CD8-positive, alpha-beta memory T cell (primary cell): ENCODE results near the gene ORMDL3. TPM values are rescaled to one million over a fixed set of nuclear protein-coding genes. Genes with fewer than 3 reads are reported as not detected.

Experiments
- CTCF ChIA-PET: fragments of 350-600 bp; sonication (Branson Sonifier 250); formaldehyde crosslinking; loops from one replicate; lab custom pipeline; 2021; ENCODE audit warnings: antibody characterized with exemption; lab: Charles Lee
- POLR2A ChIA-PET: fragments of 350-600 bp; sonication (Branson Sonifier 250); formaldehyde crosslinking; loops from one replicate; lab custom pipeline; 2021; ENCODE audit warnings: antibody characterized with exemption; lab: Charles Lee
- DNase-seq, 5 donors: peaks; one replicate each; pipeline versions ENCODE4 v3.0.0 to v3.0.0-alpha.2; 2020 to 2022; ENCODE audit warnings: mixed read lengths in 1 of 5
- H3K27ac ChIP-seq: one replicate; pipeline ENCODE4 v1.7.0; 2013; ENCODE audit warnings: low read depth, mild to moderate bottlenecking, low read length, moderate library complexity
- H3K27me3 ChIP-seq: 2 replicates; pipeline ENCODE4 v1.7.0; 2013; ENCODE audit warnings: low read length, mild to moderate bottlenecking; ENCODE audit not compliant: insufficient read depth, poor library complexity, severe bottlenecking
- H3K36me3 ChIP-seq: 2 replicates; pipeline ENCODE4 v1.7.0; 2013; ENCODE audit warnings: mild to moderate bottlenecking, low read length, moderate library complexity; ENCODE audit not compliant: insufficient read depth
- H3K4me1 ChIP-seq: 2 replicates; pipeline ENCODE4 v1.7.0; 2013; ENCODE audit warnings: mild to moderate bottlenecking, low read length, moderate library complexity; ENCODE audit not compliant: insufficient read depth
- H3K4me3 ChIP-seq: 2 replicates; pipeline ENCODE4 v1.7.0; 2013; ENCODE audit warnings: mild to moderate bottlenecking, low read length
- H3K9me3 ChIP-seq: 2 replicates; pipeline ENCODE4 v1.7.0; 2013; ENCODE audit warnings: mild to moderate bottlenecking, low read length
- H3K27ac Mint-ChIP-seq, 8 donors: one replicate each; pipeline ENCODE4 v1.8.0; 2020 to 2021; ENCODE audit warnings: mixed read lengths in 8 of 8, mild to moderate bottlenecking in 6 of 8, inconsistent platforms in 3 of 8, moderate library complexity in 3 of 8
- H3K27me3 Mint-ChIP-seq, 2 donors: one replicate each; pipeline ENCODE4 v1.8.0; 2020 to 2021; ENCODE audit warnings: mixed read lengths in 2 of 2, mild to moderate bottlenecking in 1 of 2, moderate library complexity in 1 of 2
- H3K36me3 Mint-ChIP-seq, 3 donors: one replicate each; pipeline ENCODE4 v1.8.0; 2020 to 2021; ENCODE audit warnings: mixed read lengths in 3 of 3, inconsistent platforms in 1 of 3, mild to moderate bottlenecking in 1 of 3
- H3K4me1 Mint-ChIP-seq, 3 donors: one replicate each; pipeline ENCODE4 v1.8.0; 2020 to 2021; ENCODE audit warnings: mixed read lengths in 3 of 3, inconsistent platforms in 1 of 3, mild to moderate bottlenecking in 1 of 3
- H3K4me3 Mint-ChIP-seq, 7 donors: one replicate each; pipeline ENCODE4 v1.8.0; 2020 to 2021; ENCODE audit warnings: mixed read lengths in 7 of 7, mild to moderate bottlenecking in 6 of 7, moderate library complexity in 4 of 7, inconsistent platforms in 2 of 7
- H3K9me3 Mint-ChIP-seq, 5 donors: one replicate each; pipeline ENCODE4 v1.8.0; 2020 to 2022; ENCODE audit warnings: mixed read lengths in 5 of 5, mild to moderate bottlenecking in 3 of 5, moderate library complexity in 2 of 5, inconsistent platforms in 1 of 5
- polyA plus RNA-seq: library from polyadenylated mRNA; unstranded; fragments of 300-500 nt; fragmentation: Illumina TruSeq; gene quantifications from one replicate; pipeline ENCODE4 v1.2.3, GENCODE V29; 2021
- total RNA-seq, 2 experiments: library from RNA; stranded (reverse); gene quantifications; one replicate each; pipeline ENCODE4 v1.2.3, GENCODE V29; 2021

Gene ORMDL3
- total and polyA plus RNA-seq, 3 experiments from 2014 or later, result 73.6 to 217 (median 76.4) TPM

DNA sequence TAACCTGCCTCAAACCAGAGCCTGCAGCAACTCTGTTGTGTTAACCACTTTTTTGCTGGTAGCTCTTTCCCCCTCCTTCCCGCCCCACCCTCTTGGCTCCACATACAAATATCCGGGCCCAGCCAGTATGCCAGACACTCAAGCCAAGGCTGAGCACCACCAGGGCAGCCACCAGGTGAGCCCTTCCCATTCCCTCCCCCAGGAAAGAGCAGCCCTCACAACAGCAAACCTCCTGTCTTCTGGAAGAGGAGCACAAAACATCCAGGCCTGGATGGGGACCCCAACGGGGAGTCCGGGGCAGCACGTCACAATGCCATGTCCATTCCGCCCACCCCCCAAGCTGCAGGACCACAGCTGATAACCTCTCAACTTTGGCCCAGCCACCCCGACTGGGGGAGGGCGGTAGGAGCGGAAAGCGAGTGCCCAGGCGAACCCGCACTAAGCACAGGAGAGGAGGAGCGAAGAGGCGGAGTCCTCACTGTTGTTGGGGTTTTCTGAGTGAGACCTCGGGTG is 757 bp downstream of the ORMDL3 start:
- CTCF ChIA-PET, result interaction anchor here (1.0 to 2.3 kb wide), 5 partner anchors 30 to 172 kb away, joined by 3 to 10 read pairs (median 4); partner anchors contain the start of genes IKZF3 and PSMD3
- Histone ChIP-seq H3K9me3 (no peaks in the 10 kb centered on the region), H3K4me3 (peak overlapping the region; percentile 71), H3K27me3 (no peaks in the 10 kb centered on the region), H3K4me1 (peaks cover 52% of the 10 kb centered on the region), H3K36me3 (peaks cover 22% of the 10 kb centered on the region), H3K27ac (peak overlapping the region; percentile 57)
- H3K4me1 Mint-ChIP-seq, result peaks cover 46 to 63% (median 53%) of the 10 kb centered on the region in 3 donors
- POLR2A ChIA-PET, result interaction anchor here (0.6 to 1.9 kb wide), 7 partner anchors 54 to 1055 kb away, joined by 3 to 13 read pairs (median 3); partner anchors contain the start of genes MED24, PGAP3 and PSMD3
- DNase-seq, result peak; percentile 37 to 81 (median 53)
- H3K9me3 Mint-ChIP-seq, result no peaks in the 10 kb centered on the region
- peak overlapping the region; percentile 90 to 98 (median 94) for H3K27ac Mint-ChIP-seq
- peaks cover 0 to 43% (median 5%) of the 10 kb centered on the region in 3 donors for H3K36me3 Mint-ChIP-seq
- H3K4me3 Mint-ChIP-seq, result peak overlapping the region; percentile 85 to 96 (median 92)
- no peaks in the 10 kb centered on the region for H3K27me3 Mint-ChIP-seq

DNA sequence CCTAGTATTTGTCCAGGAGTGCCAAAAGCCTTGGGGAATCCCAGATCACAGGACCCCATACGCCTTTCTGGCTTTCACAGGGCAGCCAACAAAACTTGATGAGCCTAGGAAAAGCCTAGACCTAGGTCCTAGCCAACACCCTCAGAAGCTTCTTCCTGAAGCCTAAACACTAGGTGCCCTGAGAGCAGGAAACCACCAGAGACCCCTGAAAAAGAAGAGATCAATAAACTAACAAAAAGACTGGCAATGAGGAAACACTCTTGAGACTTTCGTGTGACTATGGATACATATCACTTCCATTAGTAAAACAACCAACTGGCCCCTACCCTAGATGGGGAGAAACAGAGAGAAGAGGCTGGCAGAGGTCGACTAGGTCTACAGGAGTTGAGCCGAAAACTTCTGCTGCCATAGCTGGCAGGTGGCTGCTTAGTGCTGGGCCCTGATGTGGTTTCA is 1.2 kb downstream of the ORMDL3 start:
- H3K27ac Mint-ChIP-seq, result peak overlapping the region; percentile 90 to 98 (median 94)
- CTCF ChIA-PET, result interaction anchor here (1.2 to 2.3 kb wide), 6 partner anchors 24 to 196 kb away, joined by 3 to 10 read pairs (median 4); partner anchors contain the start of genes IKZF3 and MIEN1
- H3K4me3 Mint-ChIP-seq, result peak overlapping the region; percentile 85 to 96 (median 92)
- no peaks in the 10 kb centered on the region for H3K27me3 Mint-ChIP-seq
- Histone ChIP-seq H3K27me3 (no peaks in the 10 kb centered on the region), H3K36me3 (peaks cover 24% of the 10 kb centered on the region), H3K4me3 (peak overlapping the region; percentile 71), H3K9me3 (no peaks in the 10 kb centered on the region), H3K4me1 (peaks cover 57% of the 10 kb centered on the region), H3K27ac (peak overlapping the region; percentile 57)
- H3K9me3 Mint-ChIP-seq, result no peaks in the 10 kb centered on the region
- peak in 1 of 5 donors; percentile 67 for DNase-seq
- POLR2A ChIA-PET, result interaction anchor here (0.6 to 1.9 kb wide), 8 partner anchors 54 to 1055 kb away, joined by 3 to 13 read pairs (median 3); partner anchors contain the start of genes MED24, PGAP3 and PSMD3
- peaks cover 0 to 48% (median 5%) of the 10 kb centered on the region in 3 donors for H3K36me3 Mint-ChIP-seq
- H3K4me1 Mint-ChIP-seq, result peaks cover 51 to 68% (median 58%) of the 10 kb centered on the region in 3 donors

DNA sequence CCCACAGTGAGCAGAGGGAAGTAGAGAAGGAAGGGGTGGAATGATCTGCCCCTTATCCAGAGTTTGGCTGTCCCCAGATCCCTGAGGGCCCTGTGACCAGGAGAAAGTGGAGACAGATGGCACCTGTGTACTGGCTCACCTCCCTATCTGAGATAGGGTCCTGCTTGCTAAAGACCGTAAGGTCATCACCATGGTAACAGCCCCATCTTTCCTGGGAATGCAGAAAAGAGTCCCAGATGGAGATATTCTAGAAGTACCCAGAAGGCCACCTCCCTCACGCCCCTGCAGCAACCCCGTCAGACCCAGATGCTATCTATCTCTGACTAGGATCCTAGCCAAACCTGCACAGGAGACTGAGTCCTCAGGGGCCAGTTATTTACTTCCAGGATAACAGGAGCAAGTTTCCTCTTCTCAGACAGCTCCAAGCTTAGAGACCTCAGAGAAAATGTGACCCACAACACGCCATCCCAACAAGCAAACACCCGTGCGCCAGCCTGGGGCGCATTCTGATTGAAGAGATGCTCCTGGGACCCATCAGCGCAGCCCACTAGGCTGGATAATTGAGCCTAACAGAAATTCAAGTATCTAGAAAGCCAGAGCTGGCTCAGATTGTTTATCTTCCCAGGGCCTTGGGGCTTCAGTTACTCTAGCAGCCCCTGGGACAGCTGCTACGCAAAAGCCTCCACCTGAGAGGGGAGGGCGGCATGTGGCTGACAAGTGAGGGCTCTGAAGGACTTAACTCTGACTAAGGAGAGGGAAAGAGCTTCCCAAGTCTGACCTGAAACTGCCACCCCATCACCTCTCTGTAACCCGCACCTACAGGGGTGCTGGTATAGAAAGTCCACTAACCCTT is 1.9 kb downstream of the ORMDL3 start:
- Histone ChIP-seq H3K27ac (peak overlapping the region; percentile 57), H3K9me3 (no peaks in the 10 kb centered on the region), H3K4me1 (peaks cover 64% of the 10 kb centered on the region), H3K4me3 (peak overlapping the region; percentile 71), H3K36me3 (peaks cover 24% of the 10 kb centered on the region), H3K27me3 (no peaks in the 10 kb centered on the region)
- Mint-ChIP-seq H3K36me3 (peaks cover 0 to 55% (median 5%) of the 10 kb centered on the region in 3 donors), H3K27me3 (no peaks in the 10 kb centered on the region), H3K4me3 (peak overlapping the region; percentile 85 to 96 (median 92)), H3K4me1 (peaks cover 55 to 74% (median 64%) of the 10 kb centered on the region in 3 donors), H3K27ac (peak overlapping the region; percentile 54 to 98 (median 94)), H3K9me3 (no peaks in the 10 kb centered on the region)
- DNase-seq, result no peak
- CTCF ChIA-PET, result interaction anchor here (1.2 to 2.3 kb wide), 5 partner anchors 23 to 195 kb away, joined by 3 to 10 read pairs (median 4); partner anchors contain the start of gene MIEN1
- POLR2A ChIA-PET, result interaction anchor here (0.7 to 1.9 kb wide), 4 partner anchors 55 to 129 kb away, joined by 3 to 13 read pairs (median 4); partner anchors contain the start of genes MED24 and PSMD3

DNA sequence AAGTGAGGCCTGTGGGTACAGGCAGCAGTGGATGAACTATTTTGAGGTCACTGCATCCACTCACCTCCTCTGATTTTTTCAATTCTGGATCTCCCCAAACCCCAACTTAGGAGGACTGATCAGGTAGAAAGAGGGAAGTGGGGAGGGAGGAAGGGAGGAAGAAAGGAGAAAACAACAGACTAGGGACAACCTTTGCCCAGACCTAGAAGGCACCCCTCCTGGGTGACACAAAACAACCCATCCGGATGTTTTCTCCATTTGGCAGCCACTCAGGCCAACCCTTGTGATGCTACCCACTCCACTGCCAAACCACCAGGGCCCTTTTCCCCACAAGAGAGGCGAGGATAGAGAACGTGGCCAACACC is 2.7 kb downstream of the ORMDL3 start:
- no peaks in the 10 kb centered on the region for H3K9me3 ChIP-seq
- H3K4me3 ChIP-seq, result peak overlapping the region; percentile 71
- no peaks in the 10 kb centered on the region for H3K9me3 Mint-ChIP-seq
- no peak for DNase-seq
- POLR2A ChIA-PET, result no interaction called here
- H3K4me3 Mint-ChIP-seq, result peak overlapping the region; percentile 81 to 96 (median 92)
- CTCF ChIA-PET, result interaction anchor here (1.0 kb wide), 1 partner anchor 56 kb away, joined by 4 read pairs; the partner anchor contains the start of gene PSMD3
- H3K36me3 Mint-ChIP-seq, result peaks cover 0 to 61% (median 5%) of the 10 kb centered on the region in 3 donors
- no peaks in the 10 kb centered on the region for H3K27me3 ChIP-seq
- peaks cover 55 to 79% (median 69%) of the 10 kb centered on the region in 3 donors for H3K4me1 Mint-ChIP-seq
- peaks cover 29% of the 10 kb centered on the region for H3K36me3 ChIP-seq
- peak overlapping the region in 7 of 8 donors; percentile 90 to 98 (median 94) for H3K27ac Mint-ChIP-seq
- no peaks in the 10 kb centered on the region for H3K27me3 Mint-ChIP-seq
- H3K4me1 ChIP-seq, result peaks cover 71% of the 10 kb centered on the region
- H3K27ac ChIP-seq, result peak overlapping the region; percentile 10

DNA sequence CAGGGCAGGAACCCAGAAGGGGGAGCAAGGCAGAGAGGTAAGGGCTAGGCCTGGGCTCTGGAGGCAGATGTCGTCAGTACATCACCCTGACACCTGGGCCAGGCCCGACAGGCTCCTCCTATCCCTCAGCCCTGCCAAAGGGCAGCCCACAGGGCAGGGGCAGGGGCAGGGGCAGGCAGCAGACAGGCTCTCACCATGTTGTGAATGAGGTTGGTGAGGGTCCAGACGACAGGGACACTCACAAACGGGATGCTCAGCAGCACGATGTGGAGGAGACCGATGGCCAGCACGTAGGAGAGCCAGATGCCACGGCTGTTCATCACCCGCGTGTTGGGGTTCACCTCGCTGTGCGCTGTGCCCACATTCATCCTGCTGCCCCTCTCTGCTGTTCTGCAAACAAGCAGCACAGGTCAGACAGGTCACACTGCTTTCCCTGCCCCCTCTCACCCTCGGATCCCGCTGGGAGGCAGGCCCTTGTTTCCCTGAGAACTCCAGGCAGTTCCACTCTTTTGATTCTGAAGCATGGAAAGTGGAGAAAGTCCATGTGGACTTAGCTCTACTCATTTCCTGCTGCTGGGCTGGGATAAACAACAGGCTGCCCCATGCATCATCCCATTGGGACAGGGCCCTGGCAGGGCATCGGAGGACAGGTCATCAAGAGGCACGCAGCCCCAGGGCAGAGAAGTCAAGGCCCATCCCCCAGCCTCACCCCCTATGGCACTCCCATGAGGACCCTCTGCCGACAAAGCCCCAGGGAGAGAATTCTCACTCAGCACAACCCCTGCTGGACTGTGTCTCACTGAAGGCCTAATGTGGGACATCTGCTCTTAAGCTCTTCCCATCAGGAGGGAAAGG is 3.3 kb downstream of the ORMDL3 start:
- H3K4me1 ChIP-seq, result peaks cover 71% of the 10 kb centered on the region
- Mint-ChIP-seq H3K36me3 (peaks cover 0 to 65% (median 5%) of the 10 kb centered on the region in 3 donors), H3K9me3 (no peaks in the 10 kb centered on the region), H3K4me1 (peaks cover 57 to 82% (median 72%) of the 10 kb centered on the region in 3 donors), H3K4me3 (peak overlapping the region; percentile 81 to 96 (median 92)), H3K27ac (peak overlapping the region in 7 of 8 donors; percentile 90 to 98 (median 94)), H3K27me3 (no peaks in the 10 kb centered on the region)
- H3K27ac ChIP-seq, result peak overlapping the region; percentile 10
- CTCF ChIA-PET, result interaction anchor here (1.0 kb wide), 1 partner anchor 56 kb away, joined by 4 read pairs; the partner anchor contains the start of gene PSMD3
- no peak for DNase-seq
- POLR2A ChIA-PET, result interaction anchor here (0.6 kb wide), 1 partner anchor 73 kb away, joined by 3 read pairs; no protein-coding TSS in a partner anchor
- H3K27me3 ChIP-seq, result no peaks in the 10 kb centered on the region
- H3K36me3 ChIP-seq, result peaks cover 29% of the 10 kb centered on the region
- H3K4me3 ChIP-seq, result peak overlapping the region; percentile 71
- no peaks in the 10 kb centered on the region for H3K9me3 ChIP-seq

DNA sequence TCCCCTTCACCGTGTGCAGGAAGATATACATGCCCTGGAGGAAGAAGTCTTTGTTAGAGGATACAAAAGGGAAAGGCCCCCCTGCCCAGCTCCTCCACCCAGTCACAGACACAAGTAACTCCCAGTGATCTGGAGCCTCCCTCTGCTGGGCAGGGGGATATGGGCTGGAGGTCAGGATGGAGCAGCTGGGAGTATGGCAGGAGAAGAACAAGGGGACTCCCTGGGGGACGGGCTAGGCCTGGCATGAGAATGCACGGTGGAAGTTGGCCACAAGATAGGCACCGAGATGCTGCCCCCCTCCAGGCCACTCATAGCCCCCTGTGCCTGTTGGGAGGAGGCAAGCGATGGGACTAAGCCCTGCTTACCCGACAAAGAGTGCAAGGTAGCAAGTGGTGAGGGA is 4.2 kb downstream of the ORMDL3 start:
- no peaks in the 10 kb centered on the region for H3K9me3 ChIP-seq
- peaks cover 78% of the 10 kb centered on the region for H3K4me1 ChIP-seq
- Mint-ChIP-seq H3K9me3 (no peaks in the 10 kb centered on the region), H3K27ac (peak overlapping the region in 6 of 8 donors; percentile 19 to 84 (median 74)), H3K4me1 (peaks cover 61 to 88% (median 81%) of the 10 kb centered on the region in 3 donors), H3K4me3 (peak overlapping the region in 5 of 7 donors; percentile 12 to 45 (median 34)), H3K36me3 (peaks cover 0 to 70% (median 10%) of the 10 kb centered on the region in 3 donors), H3K27me3 (no peaks in the 10 kb centered on the region)
- H3K27ac ChIP-seq, result no peak overlapping the region
- H3K27me3 ChIP-seq, result no peaks in the 10 kb centered on the region
- H3K36me3 ChIP-seq, result peaks cover 29% of the 10 kb centered on the region
- ChIA-PET POLR2A (interaction anchor here (0.6 kb wide), 1 partner anchor 74 kb away, joined by 3 read pairs; no protein-coding TSS in a partner anchor), CTCF (interaction anchor here (1.1 kb wide), 1 partner anchor 35 kb away, joined by 6 read pairs; no protein-coding TSS in a partner anchor)
- no peak overlapping the region for H3K4me3 ChIP-seq
- no peak for DNase-seq
